CD4-positive, CD25-positive, alpha-beta regulatory T cell (primary cell): ENCODE measurements around the gene CAMK2N1. TPM values are rescaled to one million over a fixed set of nuclear protein-coding genes. Genes with fewer than 3 reads are reported as not detected.
"Not testable (repeated sequence)": the region's sequence is repeated elsewhere in the genome, so short reads cannot be mapped to it uniquely, and the experiment has no call there.

ENCODE experiments used
- ATAC-seq, 2 donors: fragments of 150-1000 bp; cut with Tn5 transposase; one replicate each; pipeline ENCODE4 v1.10.0; 2021; ENCODE audit warnings: low read depth in 2 of 2, moderate number of reproducible peaks in 2 of 2, moderate library complexity in 1 of 2
- DNase-seq, 3 donors: peaks; one replicate each; pipeline versions ENCODE4 v3.0.0 to v3.0.0-alpha.2; 2012 to 2022; ENCODE audit warnings: mixed read lengths in 1 of 3
- H3K27ac ChIP-seq: one replicate; pipeline ENCODE4 v1.7.0; 2013; ENCODE audit warnings: mild to moderate bottlenecking, low read length; ENCODE audit not compliant: insufficient read depth, poor library complexity, severe bottlenecking
- H3K27me3 ChIP-seq: one replicate; pipeline ENCODE4 v1.7.0; 2013; ENCODE audit warnings: low read length; ENCODE audit not compliant: control insufficient read depth, insufficient read depth
- H3K36me3 ChIP-seq: one replicate; pipeline ENCODE4 v1.7.0; 2013; ENCODE audit warnings: mild to moderate bottlenecking, low read length, moderate library complexity; ENCODE audit not compliant: control insufficient read depth, insufficient read depth
- H3K4me1 ChIP-seq: 2 replicates; pipeline ENCODE4 v1.7.0; 2013; ENCODE audit warnings: mild to moderate bottlenecking, low read length; ENCODE audit not compliant: insufficient read depth, control insufficient read depth, poor library complexity, severe bottlenecking
- H3K4me3 ChIP-seq: one replicate; pipeline ENCODE4 v1.7.0; 2013; ENCODE audit warnings: low read depth, mild to moderate bottlenecking, low read length, moderate library complexity
- H3K9me3 ChIP-seq, 2 experiments: 1 replicate in 1 of 2; 2 replicates in 1 of 2; pipeline ENCODE4 v1.7.0; 2013; ENCODE audit warnings: low read length in 2 of 2, mild to moderate bottlenecking in 1 of 2, moderate library complexity in 1 of 2; ENCODE audit not compliant: control insufficient read depth in 2 of 2
- H3K27ac Mint-ChIP-seq, 3 donors: one replicate each; pipeline ENCODE4 v1.8.0; 2020 to 2022; ENCODE audit warnings: mild to moderate bottlenecking in 3 of 3, mixed read lengths in 3 of 3, moderate library complexity in 2 of 3
- H3K27me3 Mint-ChIP-seq: one replicate; pipeline ENCODE4 v1.8.0; 2022; ENCODE audit warnings: mild to moderate bottlenecking, mixed read lengths
- H3K36me3 Mint-ChIP-seq: one replicate; pipeline ENCODE4 v1.8.0; 2020; ENCODE audit warnings: mixed read lengths
- H3K4me1 Mint-ChIP-seq, 4 donors: one replicate each; pipeline ENCODE4 v1.8.0; 2020 to 2022; ENCODE audit warnings: mixed read lengths in 4 of 4, mild to moderate bottlenecking in 1 of 4
- H3K4me3 Mint-ChIP-seq, 4 donors: one replicate each; pipeline ENCODE4 v1.8.0; 2020 to 2022; ENCODE audit warnings: mild to moderate bottlenecking in 4 of 4, mixed read lengths in 4 of 4, moderate library complexity in 3 of 4
- H3K9me3 Mint-ChIP-seq, 7 donors: one replicate each; pipeline ENCODE4 v1.8.0; 2020 to 2022; ENCODE audit warnings: mixed read lengths in 7 of 7, mild to moderate bottlenecking in 3 of 7, moderate library complexity in 2 of 7
- polyA plus RNA-seq, 4 donors: library from polyadenylated mRNA; unstranded; fragments of 300-500 nt; fragmentation: Illumina TruSeq; gene quantifications; one replicate each; pipeline ENCODE4 v1.2.3, GENCODE V29; 2021
- total RNA-seq: library from RNA; stranded (reverse); gene quantifications from one replicate; pipeline ENCODE4 v1.2.3, GENCODE V29; 2022

The CAMK2N1 gene
- total and polyA plus RNA-seq, 5 donors from 2014 or later = 0.24 to 1.7 (median 0.29) TPM

DNA sequence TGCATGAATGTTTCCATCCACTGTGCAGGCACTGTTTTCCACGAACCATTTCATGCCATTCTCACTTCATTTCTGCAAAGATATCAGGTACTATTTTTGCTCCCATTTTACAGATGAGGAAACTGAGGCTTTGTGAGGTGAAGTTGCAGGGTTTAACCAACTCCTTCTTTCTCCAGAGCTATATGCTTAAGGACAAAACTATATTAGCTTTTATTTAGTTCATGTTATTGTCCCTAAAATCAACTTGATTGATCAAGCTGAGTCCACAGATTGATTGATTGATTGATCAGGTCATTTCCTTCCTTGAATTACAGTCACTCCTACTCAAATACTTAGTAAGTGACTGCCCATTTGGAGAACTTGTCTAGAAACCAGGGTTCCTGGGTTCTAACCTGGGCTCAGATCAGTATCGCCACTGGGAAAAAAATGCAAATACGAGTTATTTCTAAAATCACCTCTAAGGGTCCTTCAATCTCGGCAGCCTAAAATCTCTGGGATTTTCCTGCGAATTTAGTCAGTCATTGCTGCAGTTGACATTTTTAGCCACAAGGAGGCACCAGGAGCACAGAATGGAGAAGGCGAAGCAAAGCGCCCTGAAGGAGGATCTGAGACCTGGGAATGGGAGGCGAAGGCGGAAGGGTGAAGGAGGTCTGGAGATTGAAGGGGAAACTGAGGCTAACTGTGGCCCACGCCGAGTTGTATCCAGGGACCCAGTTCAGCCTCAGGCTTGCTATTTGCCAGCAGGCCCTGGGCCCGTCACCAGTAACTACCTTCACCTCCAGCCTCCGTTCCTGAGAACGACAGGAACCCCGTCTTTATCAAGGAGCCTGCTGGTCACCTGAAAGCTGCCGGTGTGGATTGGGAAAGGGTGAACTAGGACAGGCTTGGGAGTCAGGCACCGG, 36.2 kb upstream of the CAMK2N1 start:
- H3K4me1 ChIP-seq = no peaks in the 10 kb centered on the region
- H3K4me3 ChIP-seq = no peak overlapping the region
- Mint-ChIP-seq H3K27me3 (peaks cover 15% of the 10 kb centered on the region), H3K36me3 (no peaks in the 10 kb centered on the region), H3K4me1 (peaks cover 0 to 4% (median 2%) of the 10 kb centered on the region in 4 donors), H3K4me3 (no peak overlapping the region), H3K27ac (no peak overlapping the region), H3K9me3 (no peaks in the 10 kb centered on the region)
- no peak overlapping the region for H3K27ac ChIP-seq
- H3K27me3 ChIP-seq = peaks cover 2% of the 10 kb centered on the region
- ATAC-seq (no peak), DNase-seq (peak; percentile 48 to 54 (median 52))
- no peaks in the 10 kb centered on the region for H3K36me3 ChIP-seq
- no peaks in the 10 kb centered on the region for H3K9me3 ChIP-seq

DNA sequence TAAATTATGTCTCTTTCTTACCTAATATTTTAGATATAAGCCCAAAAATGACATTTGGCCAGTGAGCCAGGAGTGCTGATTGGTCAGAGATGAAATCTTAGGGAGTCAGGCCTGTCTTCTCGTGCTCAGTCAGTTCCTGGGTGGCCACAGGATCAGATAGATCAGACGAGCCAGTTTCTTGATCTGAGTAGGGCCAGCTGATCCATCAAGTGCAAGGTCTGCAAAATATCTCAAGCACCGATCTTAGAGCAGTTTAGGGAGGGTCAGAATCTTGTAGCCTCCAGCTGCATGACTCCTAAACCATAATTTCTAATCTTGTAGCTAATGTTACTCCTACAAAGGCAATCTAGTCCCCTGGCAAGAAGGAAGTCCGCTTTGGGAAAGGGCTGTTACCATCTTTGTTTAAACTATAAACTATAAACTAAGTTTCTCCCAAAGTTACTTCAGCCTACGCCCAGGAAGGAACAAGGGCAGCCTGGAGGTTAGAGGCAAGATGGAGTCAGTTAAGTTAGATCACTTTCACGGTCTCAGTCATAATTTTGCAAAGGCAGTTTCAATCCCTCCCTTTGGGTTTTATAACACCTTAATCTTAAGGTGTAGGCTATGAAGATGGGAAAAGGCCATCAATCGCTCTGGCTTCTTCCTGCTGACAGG, 33.7 kb upstream of the CAMK2N1 start:
- not testable (repeated sequence) for H3K4me3 ChIP-seq, H3K36me3 Mint-ChIP-seq, H3K4me1 Mint-ChIP-seq, H3K9me3 ChIP-seq, H3K27ac ChIP-seq, H3K4me1 ChIP-seq, H3K9me3 Mint-ChIP-seq, H3K27me3 ChIP-seq, ATAC-seq, H3K27ac Mint-ChIP-seq, H3K36me3 ChIP-seq, H3K4me3 Mint-ChIP-seq, DNase-seq
- peaks cover 23% of the 10 kb centered on the region for H3K27me3 Mint-ChIP-seq

DNA sequence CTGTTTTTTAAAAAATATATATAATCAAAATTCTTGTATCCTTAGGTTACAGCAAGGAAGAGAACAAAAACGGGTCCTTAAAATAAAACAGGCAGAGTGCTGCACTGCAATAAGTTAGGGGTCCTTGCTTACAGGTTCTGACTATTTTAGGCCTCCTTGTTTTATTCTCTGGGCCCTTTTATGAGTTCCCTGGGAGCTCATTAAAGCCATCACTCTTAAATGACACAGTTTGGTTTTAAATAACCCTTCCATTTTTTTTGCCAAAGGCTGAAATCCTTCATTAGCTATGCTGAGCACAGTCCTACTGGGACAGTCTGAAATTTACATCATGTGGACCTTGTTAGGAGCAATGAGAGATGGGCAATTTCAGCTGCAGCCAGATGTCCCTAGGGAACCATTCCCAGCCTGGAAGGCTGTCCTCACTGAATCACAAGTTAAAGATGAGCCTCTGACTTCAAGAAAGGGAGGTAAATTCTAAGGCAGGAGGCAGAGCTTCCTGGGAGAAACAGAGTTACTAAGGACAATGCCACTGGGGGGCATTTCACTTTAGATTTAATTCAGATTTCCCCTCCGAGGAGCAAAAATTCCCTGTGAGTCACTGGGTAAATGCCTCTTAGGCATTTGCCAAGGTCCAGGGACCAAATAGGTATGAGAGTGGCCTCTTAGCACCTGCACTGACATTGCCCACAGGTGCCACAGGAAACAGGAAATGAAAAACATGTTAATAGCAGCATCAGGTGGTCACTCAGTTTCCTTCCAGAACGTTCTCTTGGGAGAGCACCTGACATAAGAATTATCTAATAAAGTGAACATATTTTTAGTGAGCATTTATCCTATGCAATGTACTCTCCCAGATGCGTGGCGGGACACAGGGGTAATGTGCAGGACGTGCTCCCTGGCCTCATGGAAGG, 25.8 kb upstream of the CAMK2N1 start:
- Histone ChIP-seq H3K4me3 (no peak overlapping the region), H3K36me3 (no peaks in the 10 kb centered on the region), H3K27ac (no peak overlapping the region), H3K9me3 (no peaks in the 10 kb centered on the region), H3K27me3 (peaks cover 5% of the 10 kb centered on the region), H3K4me1 (peaks cover 14% of the 10 kb centered on the region)
- no peak overlapping the region for H3K27ac Mint-ChIP-seq
- H3K9me3 Mint-ChIP-seq = no peaks in the 10 kb centered on the region
- DNase-seq = no peak
- H3K36me3 Mint-ChIP-seq = peaks cover 4% of the 10 kb centered on the region
- peaks cover 32% of the 10 kb centered on the region for H3K27me3 Mint-ChIP-seq
- peaks cover 3 to 12% (median 9%) of the 10 kb centered on the region in 4 donors for H3K4me1 Mint-ChIP-seq
- ATAC-seq = no peak
- H3K4me3 Mint-ChIP-seq = peak overlapping the region in 1 of 4 donors; percentile 32

DNA sequence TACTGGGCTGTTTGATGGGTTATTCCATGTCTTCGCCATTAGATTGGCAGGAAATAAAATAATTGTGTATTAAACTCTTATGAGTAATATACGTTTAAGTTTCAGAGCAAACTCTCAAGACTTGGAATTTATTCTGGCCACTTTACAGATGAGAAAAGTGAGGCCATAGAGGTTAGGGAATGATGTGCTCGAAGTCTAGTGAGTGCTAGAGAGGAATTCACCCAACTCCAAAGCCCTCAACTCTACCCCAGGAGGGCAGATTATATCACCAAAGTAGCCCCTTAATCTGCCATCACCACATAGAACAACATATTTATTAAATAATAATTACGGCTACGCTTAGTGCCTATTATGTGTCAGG, 22.4 kb upstream of the CAMK2N1 start:
- Mint-ChIP-seq H3K27ac (peak overlapping the region; percentile 82 to 92 (median 87)), H3K36me3 (peaks cover 4% of the 10 kb centered on the region), H3K4me1 (peaks cover 6 to 36% (median 21%) of the 10 kb centered on the region in 4 donors), H3K4me3 (peak overlapping the region; percentile 86 to 97 (median 91)), H3K9me3 (no peaks in the 10 kb centered on the region), H3K27me3 (peaks cover 18% of the 10 kb centered on the region)
- ATAC-seq (no peak), DNase-seq (no peak)
- peaks cover 9% of the 10 kb centered on the region for H3K36me3 ChIP-seq
- peak overlapping the region; percentile 96 for H3K27ac ChIP-seq
- no peaks in the 10 kb centered on the region for H3K9me3 ChIP-seq
- peaks cover 5% of the 10 kb centered on the region for H3K27me3 ChIP-seq
- peak overlapping the region; percentile 89 for H3K4me3 ChIP-seq
- H3K4me1 ChIP-seq = peaks cover 23% of the 10 kb centered on the region

DNA sequence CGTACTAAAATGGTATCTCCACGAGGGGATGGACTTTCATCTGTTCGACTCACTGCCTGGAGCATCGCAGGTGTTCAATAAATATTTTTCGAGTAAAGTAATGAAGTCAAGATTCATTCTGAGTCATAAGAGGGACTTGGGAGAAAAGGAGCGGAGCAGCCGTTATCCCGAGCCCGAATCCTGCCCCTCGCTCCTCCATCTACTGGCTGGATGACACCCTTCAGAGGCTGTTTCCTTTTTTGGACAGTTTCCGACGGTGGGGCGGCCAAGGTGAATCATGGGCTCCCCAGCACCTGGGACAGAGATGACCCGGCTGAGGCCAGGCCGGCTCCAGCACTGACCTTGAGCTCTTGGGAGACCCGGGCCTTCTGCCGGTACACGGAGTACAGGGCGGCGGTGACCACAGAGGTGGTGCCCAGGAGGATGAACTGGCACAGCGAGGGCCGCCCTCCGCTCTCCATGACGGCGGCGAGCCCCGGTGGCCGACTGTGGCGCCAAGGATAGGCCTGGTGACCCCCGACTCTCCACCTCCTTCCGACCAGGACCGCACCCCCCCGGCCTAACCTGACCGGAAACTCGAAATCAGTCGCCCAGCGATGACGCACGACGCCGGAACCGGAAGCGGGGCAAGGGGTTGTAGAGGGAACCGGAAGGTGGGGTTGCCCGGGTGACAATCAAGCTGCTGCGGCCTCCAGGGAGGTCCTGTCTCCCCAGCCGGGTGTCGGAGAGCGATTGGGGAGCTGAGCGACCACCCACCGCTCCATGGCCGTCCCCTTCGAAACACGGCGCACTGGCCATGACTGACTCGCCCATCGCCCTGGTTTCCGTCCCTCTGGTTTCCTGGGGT, 21.8 kb upstream of the CAMK2N1 start, which contains the start of gene MUL1:
TSS of gene MUL1 (minus strand) at position 588 of the 847 bp plus-strand sequence. CDS start at position 461, 127 bp downstream.
- peaks cover 4% of the 10 kb centered on the region for H3K36me3 Mint-ChIP-seq
- ATAC-seq (peak; percentile 91 to 92), DNase-seq (peak; percentile 89 to 96 (median 90))
- Histone ChIP-seq H3K4me3 (peak within 1 kb of the TSS; percentile 89), H3K36me3 (peaks cover 15% of the 10 kb centered on the region), H3K27ac (peak within 1 kb of the TSS; percentile 96), H3K4me1 (peaks cover 23% of the 10 kb centered on the region), H3K27me3 (peaks cover 5% of the 10 kb centered on the region), H3K9me3 (no peaks in the 10 kb centered on the region)
- H3K4me1 Mint-ChIP-seq = peaks cover 6 to 36% (median 21%) of the 10 kb centered on the region in 4 donors
- peak within 1 kb of the TSS; percentile 86 to 97 (median 91) for H3K4me3 Mint-ChIP-seq
- peaks cover 12% of the 10 kb centered on the region for H3K27me3 Mint-ChIP-seq
- peak within 1 kb of the TSS; percentile 82 to 92 (median 87) for H3K27ac Mint-ChIP-seq
- no peaks in the 10 kb centered on the region for H3K9me3 Mint-ChIP-seq

DNA sequence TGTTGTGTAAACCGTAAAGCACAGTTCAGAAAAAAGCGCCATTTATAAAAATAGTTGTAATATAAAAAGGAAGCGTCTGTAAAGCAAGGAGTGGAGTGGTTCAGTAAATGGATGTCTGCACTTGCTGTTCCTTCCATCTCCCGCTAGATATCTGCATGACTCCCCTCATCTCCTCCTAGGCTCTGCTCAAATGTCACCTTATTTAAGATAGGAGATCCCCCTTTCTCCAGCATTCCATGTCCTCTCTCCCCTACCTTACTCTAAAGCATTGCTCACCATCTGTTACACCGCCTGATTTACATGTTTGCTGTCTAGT, 21.2 kb upstream of the CAMK2N1 start:
- H3K27ac ChIP-seq = peak overlapping the region; percentile 96
- Mint-ChIP-seq H3K27me3 (peaks cover 7% of the 10 kb centered on the region), H3K27ac (peak overlapping the region; percentile 80 to 92 (median 82)), H3K36me3 (peaks cover 4% of the 10 kb centered on the region), H3K4me1 (peaks cover 6 to 36% (median 21%) of the 10 kb centered on the region in 4 donors), H3K4me3 (peak overlapping the region; percentile 86 to 97 (median 91)), H3K9me3 (no peaks in the 10 kb centered on the region)
- peaks cover 23% of the 10 kb centered on the region for H3K4me1 ChIP-seq
- ATAC-seq (no peak), DNase-seq (no peak)
- peak overlapping the region; percentile 89 for H3K4me3 ChIP-seq
- H3K27me3 ChIP-seq = peaks cover 5% of the 10 kb centered on the region
- no peaks in the 10 kb centered on the region for H3K9me3 ChIP-seq
- H3K36me3 ChIP-seq = peaks cover 20% of the 10 kb centered on the region
